WTC11 (cell line): ENCODE data around the gene NRN1L. TPM values are rescaled to one million over a fixed set of nuclear protein-coding genes. Genes with fewer than 3 reads are reported as not detected.

ENCODE experiments used
- ATAC-seq: fragments of 200-7000 bp; cut with Tn5 transposase; 2 replicates; pipeline ENCODE4 v1.10.0; 2021; ENCODE audit warnings: mild to moderate bottlenecking, moderate library complexity
- CTCF ChIA-PET: fragments of 300-600 bp; sonication (Branson Sonifier 250); formaldehyde crosslinking; loops from one replicate; lab custom pipeline; 2021; ENCODE audit warnings: antibody characterized with exemption; lab: Charles Lee
- POLR2A ChIA-PET: fragments of 350-600 bp; sonication (Branson Sonifier 250); formaldehyde crosslinking; loops from one replicate; lab custom pipeline; 2021; ENCODE audit warnings: antibody characterized with exemption; lab: Charles Lee
- DNase-seq: peaks from one replicate; pipeline ENCODE4 v3.0.0; 2021; ENCODE audit warnings: low spot score
- H3K27ac Mint-ChIP-seq: 2 replicates; pipeline ENCODE4 v1.8.0; 2021; ENCODE audit warnings: mixed read lengths
- H3K27me3 Mint-ChIP-seq: 2 replicates; pipeline ENCODE4 v1.8.0; 2021; ENCODE audit warnings: low read depth, mild to moderate bottlenecking, moderate library complexity, mixed read lengths
- H3K36me3 Mint-ChIP-seq: 2 replicates; pipeline ENCODE4 v1.8.0; 2021; ENCODE audit warnings: mixed read lengths
- H3K4me1 Mint-ChIP-seq: 2 replicates; pipeline ENCODE4 v1.8.0; 2022; ENCODE audit warnings: mixed read lengths
- H3K4me3 Mint-ChIP-seq: 2 replicates; pipeline ENCODE4 v1.8.0; 2021; ENCODE audit warnings: mild to moderate bottlenecking, moderate library complexity, mixed read lengths
- H3K9me3 Mint-ChIP-seq: 2 replicates; pipeline ENCODE4 v1.8.0; 2021; ENCODE audit warnings: mixed read lengths
- CBFB ChIP-seq: sonication (generic); formaldehyde crosslinking; IDR thresholded peaks from 2 replicates; pipeline ENCODE4 v1.8.1; 2022; ENCODE audit warnings: mild to moderate bottlenecking, low read depth, missing genetic modification reagents
- ESRRA ChIP-seq: sonication (generic); formaldehyde crosslinking; IDR thresholded peaks from 2 replicates; pipeline ENCODE4 v1.8.1; 2022; ENCODE audit warnings: mild to moderate bottlenecking, missing genetic modification reagents, borderline replicate concordance
- FOXJ3 ChIP-seq: sonication (generic); formaldehyde crosslinking; IDR thresholded peaks from 2 replicates; pipeline ENCODE4 v1.9.0; 2021; ENCODE audit warnings: missing genetic modification reagents, mild to moderate bottlenecking, borderline replicate concordance
- FOXK1 ChIP-seq: sonication (generic); formaldehyde crosslinking; IDR thresholded peaks from 2 replicates; pipeline ENCODE4 v1.8.0; 2022; ENCODE audit warnings: mild to moderate bottlenecking, moderate library complexity, missing genetic modification reagents
- GRHL2 ChIP-seq: fragments of 250-450 bp; sonication (Bioruptor Pico); IDR thresholded peaks from 2 replicates; pipeline ENCODE4 v1.8.0; 2022; ENCODE audit warnings: mild to moderate bottlenecking, moderate library complexity; ENCODE audit not compliant: insufficient replicate concordance, severe bottlenecking
- JUN ChIP-seq: sonication (generic); formaldehyde crosslinking; IDR thresholded peaks from 2 replicates; pipeline ENCODE4 v1.8.0; 2023; ENCODE audit warnings: mild to moderate bottlenecking, missing genetic modification reagents
- NFATC4 ChIP-seq: fragments of 250-450 bp; sonication (Bioruptor Pico); IDR thresholded peaks from 2 replicates; pipeline ENCODE4 v1.9.0; 2021; ENCODE audit warnings: mild to moderate bottlenecking
- PRRX2 ChIP-seq: fragments of 250-450 bp; sonication (Bioruptor Pico); IDR thresholded peaks from 2 replicates; pipeline ENCODE4 v1.8.0; 2021; ENCODE audit warnings: mild to moderate bottlenecking
- RELA ChIP-seq: sonication (generic); formaldehyde crosslinking; IDR thresholded peaks from 2 replicates; pipeline ENCODE4 v1.8.1; 2022; ENCODE audit warnings: missing genetic modification reagents, mild to moderate bottlenecking, borderline replicate concordance
- TEAD4 ChIP-seq: sonication (generic); formaldehyde crosslinking; IDR thresholded peaks from 2 replicates; pipeline ENCODE4 v1.8.0; 2022; ENCODE audit warnings: mild to moderate bottlenecking, missing genetic modification reagents
- ZBTB21 ChIP-seq: sonication (generic); formaldehyde crosslinking; IDR thresholded peaks from 2 replicates; pipeline ENCODE4 v1.8.1; 2023; ENCODE audit warnings: mild to moderate bottlenecking, missing genetic modification reagents, borderline replicate concordance
- total RNA-seq: library from RNA; stranded (reverse); gene quantifications from 3 replicates; pipeline ENCODE4 v1.2.3, GENCODE V29; 2021
- TF ChIP-seq, protein P1 (sequence below): fragments of 250-450 bp; sonication (Bioruptor Pico); IDR thresholded peaks from 2 replicates; pipeline ENCODE4 v1.9.0; 2021; ENCODE audit warnings: mild to moderate bottlenecking, borderline replicate concordance
- TF ChIP-seq, protein P2 (sequence below): sonication (generic); formaldehyde crosslinking; IDR thresholded peaks from 2 replicates; pipeline ENCODE4 v1.8.1; 2023; ENCODE audit warnings: mild to moderate bottlenecking, moderate library complexity, missing genetic modification reagents
- TF ChIP-seq, protein P3 (sequence below): fragments of 250-450 bp; sonication (Bioruptor Pico); IDR thresholded peaks from 2 replicates; pipeline ENCODE4 v1.9.0; 2021; ENCODE audit warnings: mild to moderate bottlenecking
- TF ChIP-seq, protein P4 (sequence below): sonication (generic); formaldehyde crosslinking; IDR thresholded peaks from 2 replicates; pipeline ENCODE4 v1.8.1; 2023; ENCODE audit warnings: mild to moderate bottlenecking, missing genetic modification reagents
- TF ChIP-seq, protein P5 (sequence below): sonication (generic); formaldehyde crosslinking; IDR thresholded peaks from 2 replicates; pipeline ENCODE4 v1.8.1; 2023; ENCODE audit warnings: mild to moderate bottlenecking, missing genetic modification reagents

The NRN1L gene
- total RNA-seq, 1 experiment from 2014 or later, result 12.4 TPM

DNA sequence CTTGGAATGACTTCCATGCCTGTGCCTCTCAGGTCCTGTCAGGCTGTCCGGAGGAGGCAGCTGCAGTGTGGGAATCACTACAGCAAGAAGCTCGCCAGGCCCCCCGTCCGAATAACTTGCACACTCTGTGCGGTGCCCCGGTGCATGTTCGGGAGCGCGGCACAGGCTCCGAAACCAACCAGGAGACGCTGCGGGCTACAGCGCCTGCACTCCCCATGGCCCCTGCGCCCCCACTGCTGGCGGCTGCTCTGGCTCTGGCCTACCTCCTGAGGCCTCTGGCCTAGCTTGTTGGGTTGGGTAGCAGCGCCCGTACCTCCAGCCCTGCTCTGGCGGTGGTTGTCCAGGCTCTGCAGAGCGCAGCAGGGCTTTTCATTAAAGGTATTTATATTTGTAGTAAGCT, 1.3 kb downstream of the NRN1L start:
- Mint-ChIP-seq H3K9me3 (no peaks in the 10 kb centered on the region), H3K4me1 (peaks cover 23% of the 10 kb centered on the region), H3K27me3 (no peaks in the 10 kb centered on the region)
- no peak for DNase-seq
- ChIA-PET POLR2A (interaction anchor here (3.8 kb wide), 1 partner anchor 50 kb away, joined by 30 read pairs; the partner anchor contains the start of gene PSMB10), CTCF (interaction anchor here (0.8 to 5.5 kb wide), 12 partner anchors 12 to 365 kb away, joined by 3 to 144 read pairs (median 4); partner anchors contain the start of genes CTRL, EDC4, PSMB10 and RANBP10)
- peak; percentile 2 for ATAC-seq
- TF ChIP-seq GRHL2, result no peak
- no peak for TF ChIP-seq FOXJ3 (CRISPR knock-in tag)
- TF ChIP-seq RELA (CRISPR knock-in tag), result no peak
- TF ChIP-seq, protein P1, sequence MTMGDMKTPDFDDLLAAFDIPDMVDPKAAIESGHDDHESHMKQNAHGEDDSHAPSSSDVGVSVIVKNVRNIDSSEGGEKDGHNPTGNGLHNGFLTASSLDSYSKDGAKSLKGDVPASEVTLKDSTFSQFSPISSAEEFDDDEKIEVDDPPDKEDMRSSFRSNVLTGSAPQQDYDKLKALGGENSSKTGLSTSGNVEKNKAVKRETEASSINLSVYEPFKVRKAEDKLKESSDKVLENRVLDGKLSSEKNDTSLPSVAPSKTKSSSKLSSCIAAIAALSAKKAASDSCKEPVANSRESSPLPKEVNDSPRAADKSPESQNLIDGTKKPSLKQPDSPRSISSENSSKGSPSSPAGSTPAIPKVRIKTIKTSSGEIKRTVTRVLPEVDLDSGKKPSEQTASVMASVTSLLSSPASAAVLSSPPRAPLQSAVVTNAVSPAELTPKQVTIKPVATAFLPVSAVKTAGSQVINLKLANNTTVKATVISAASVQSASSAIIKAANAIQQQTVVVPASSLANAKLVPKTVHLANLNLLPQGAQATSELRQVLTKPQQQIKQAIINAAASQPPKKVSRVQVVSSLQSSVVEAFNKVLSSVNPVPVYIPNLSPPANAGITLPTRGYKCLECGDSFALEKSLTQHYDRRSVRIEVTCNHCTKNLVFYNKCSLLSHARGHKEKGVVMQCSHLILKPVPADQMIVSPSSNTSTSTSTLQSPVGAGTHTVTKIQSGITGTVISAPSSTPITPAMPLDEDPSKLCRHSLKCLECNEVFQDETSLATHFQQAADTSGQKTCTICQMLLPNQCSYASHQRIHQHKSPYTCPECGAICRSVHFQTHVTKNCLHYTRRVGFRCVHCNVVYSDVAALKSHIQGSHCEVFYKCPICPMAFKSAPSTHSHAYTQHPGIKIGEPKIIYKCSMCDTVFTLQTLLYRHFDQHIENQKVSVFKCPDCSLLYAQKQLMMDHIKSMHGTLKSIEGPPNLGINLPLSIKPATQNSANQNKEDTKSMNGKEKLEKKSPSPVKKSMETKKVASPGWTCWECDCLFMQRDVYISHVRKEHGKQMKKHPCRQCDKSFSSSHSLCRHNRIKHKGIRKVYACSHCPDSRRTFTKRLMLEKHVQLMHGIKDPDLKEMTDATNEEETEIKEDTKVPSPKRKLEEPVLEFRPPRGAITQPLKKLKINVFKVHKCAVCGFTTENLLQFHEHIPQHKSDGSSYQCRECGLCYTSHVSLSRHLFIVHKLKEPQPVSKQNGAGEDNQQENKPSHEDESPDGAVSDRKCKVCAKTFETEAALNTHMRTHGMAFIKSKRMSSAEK (CRISPR knock-in tag), result no peak
- no peak for TF ChIP-seq TEAD4
- TF ChIP-seq, protein P2, sequence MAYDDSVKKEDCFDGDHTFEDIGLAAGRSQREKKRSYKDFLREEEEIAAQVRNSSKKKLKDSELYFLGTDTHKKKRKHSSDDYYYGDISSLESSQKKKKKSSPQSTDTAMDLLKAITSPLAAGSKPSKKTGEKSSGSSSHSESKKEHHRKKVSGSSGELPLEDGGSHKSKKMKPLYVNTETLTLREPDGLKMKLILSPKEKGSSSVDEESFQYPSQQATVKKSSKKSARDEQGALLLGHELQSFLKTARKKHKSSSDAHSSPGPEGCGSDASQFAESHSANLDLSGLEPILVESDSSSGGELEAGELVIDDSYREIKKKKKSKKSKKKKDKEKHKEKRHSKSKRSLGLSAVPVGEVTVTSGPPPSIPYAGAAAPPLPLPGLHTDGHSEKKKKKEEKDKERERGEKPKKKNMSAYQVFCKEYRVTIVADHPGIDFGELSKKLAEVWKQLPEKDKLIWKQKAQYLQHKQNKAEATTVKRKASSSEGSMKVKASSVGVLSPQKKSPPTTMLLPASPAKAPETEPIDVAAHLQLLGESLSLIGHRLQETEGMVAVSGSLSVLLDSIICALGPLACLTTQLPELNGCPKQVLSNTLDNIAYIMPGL (CRISPR knock-in tag), result no peak
- TF ChIP-seq NFATC4, result no peak
- no peak for TF ChIP-seq JUN (CRISPR knock-in tag)
- TF ChIP-seq, all 79 proteins: peak for 0
- H3K27ac Mint-ChIP-seq, result no peak overlapping the region
- peaks cover 17% of the 10 kb centered on the region for H3K36me3 Mint-ChIP-seq
- no peak overlapping the region for H3K4me3 Mint-ChIP-seq

DNA sequence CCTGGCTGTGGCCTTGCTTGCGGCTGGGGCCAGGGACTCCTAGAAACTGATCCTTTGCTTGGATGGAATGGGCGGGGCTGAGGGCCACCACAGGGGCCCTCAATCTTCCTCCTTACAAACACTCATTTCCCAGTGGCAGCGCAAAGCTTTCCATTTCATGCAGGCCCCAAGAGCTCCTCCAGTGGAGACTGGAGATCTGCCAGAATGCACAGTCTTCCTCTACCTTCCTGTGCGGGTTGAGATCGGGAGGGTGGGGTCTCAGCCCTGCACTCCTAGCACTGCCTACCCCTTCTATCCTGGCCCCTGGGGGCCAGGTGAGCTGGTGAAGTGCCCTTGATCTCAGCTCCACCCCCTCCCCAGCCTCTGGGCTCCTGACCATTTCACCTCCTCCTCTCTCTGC, 1.7 kb downstream of the NRN1L start:
- H3K36me3 Mint-ChIP-seq, result peaks cover 13% of the 10 kb centered on the region
- peaks cover 23% of the 10 kb centered on the region for H3K4me1 Mint-ChIP-seq
- CTCF ChIA-PET, result interaction anchor here (0.8 to 5.5 kb wide), 10 partner anchors 13 to 365 kb away, joined by 3 to 144 read pairs (median 4); partner anchors contain the start of genes CTRL, EDC4 and PSMB10
- POLR2A ChIA-PET, result interaction anchor here (3.8 kb wide), 1 partner anchor 49 kb away, joined by 30 read pairs; the partner anchor contains the start of gene PSMB10
- H3K9me3 Mint-ChIP-seq, result no peaks in the 10 kb centered on the region
- H3K4me3 Mint-ChIP-seq, result no peak overlapping the region
- peak overlapping the region; percentile 52 for H3K27ac Mint-ChIP-seq
- DNase-seq (no peak), ATAC-seq (peak; percentile 18)
- H3K27me3 Mint-ChIP-seq, result no peaks in the 10 kb centered on the region
- TF ChIP-seq, protein P3, sequence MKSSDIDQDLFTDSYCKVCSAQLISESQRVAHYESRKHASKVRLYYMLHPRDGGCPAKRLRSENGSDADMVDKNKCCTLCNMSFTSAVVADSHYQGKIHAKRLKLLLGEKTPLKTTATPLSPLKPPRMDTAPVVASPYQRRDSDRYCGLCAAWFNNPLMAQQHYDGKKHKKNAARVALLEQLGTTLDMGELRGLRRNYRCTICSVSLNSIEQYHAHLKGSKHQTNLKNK (CRISPR knock-in tag), result no peak
- TF ChIP-seq ESRRA (CRISPR knock-in tag) (no peak), CBFB (CRISPR knock-in tag) (no peak), FOXK1 (CRISPR knock-in tag) (no peak), ZBTB21 (CRISPR knock-in tag) (no peak), GRHL2 (no peak), PRRX2 (no peak)
- TF ChIP-seq, protein P4, sequence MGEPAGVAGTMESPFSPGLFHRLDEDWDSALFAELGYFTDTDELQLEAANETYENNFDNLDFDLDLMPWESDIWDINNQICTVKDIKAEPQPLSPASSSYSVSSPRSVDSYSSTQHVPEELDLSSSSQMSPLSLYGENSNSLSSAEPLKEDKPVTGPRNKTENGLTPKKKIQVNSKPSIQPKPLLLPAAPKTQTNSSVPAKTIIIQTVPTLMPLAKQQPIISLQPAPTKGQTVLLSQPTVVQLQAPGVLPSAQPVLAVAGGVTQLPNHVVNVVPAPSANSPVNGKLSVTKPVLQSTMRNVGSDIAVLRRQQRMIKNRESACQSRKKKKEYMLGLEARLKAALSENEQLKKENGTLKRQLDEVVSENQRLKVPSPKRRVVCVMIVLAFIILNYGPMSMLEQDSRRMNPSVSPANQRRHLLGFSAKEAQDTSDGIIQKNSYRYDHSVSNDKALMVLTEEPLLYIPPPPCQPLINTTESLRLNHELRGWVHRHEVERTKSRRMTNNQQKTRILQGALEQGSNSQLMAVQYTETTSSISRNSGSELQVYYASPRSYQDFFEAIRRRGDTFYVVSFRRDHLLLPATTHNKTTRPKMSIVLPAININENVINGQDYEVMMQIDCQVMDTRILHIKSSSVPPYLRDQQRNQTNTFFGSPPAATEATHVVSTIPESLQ (CRISPR knock-in tag), result no peak
- TF ChIP-seq, protein P5, sequence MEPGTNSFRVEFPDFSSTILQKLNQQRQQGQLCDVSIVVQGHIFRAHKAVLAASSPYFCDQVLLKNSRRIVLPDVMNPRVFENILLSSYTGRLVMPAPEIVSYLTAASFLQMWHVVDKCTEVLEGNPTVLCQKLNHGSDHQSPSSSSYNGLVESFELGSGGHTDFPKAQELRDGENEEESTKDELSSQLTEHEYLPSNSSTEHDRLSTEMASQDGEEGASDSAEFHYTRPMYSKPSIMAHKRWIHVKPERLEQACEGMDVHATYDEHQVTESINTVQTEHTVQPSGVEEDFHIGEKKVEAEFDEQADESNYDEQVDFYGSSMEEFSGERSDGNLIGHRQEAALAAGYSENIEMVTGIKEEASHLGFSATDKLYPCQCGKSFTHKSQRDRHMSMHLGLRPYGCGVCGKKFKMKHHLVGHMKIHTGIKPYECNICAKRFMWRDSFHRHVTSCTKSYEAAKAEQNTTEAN (CRISPR knock-in tag), result no peak
